ENCODE measurements around the gene CLMN.

DNA sequence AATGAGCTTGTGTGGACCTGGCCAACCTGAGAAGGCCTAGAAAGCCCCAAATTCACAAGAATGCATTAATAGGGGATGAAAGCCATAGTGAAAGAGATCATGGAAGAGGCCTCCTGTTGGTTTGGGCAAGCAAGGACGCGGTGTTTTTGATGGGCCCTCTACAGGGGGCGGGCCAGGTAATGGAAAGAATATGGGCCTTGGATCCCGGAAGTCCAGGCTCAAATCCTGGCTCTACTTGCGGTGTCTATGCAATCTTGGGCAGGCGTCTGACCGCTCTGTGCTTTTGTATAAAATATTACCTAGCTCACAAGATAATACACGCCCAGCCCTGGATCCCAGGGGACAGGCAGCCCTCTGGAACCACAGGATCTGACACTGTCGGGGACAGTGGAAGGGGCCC is 41.1 kb upstream of the CLMN start:
- TF ChIP-seq POLR2AphosphoS5 (IDR thresholded peaks at IDR 0.05; ENCODE audit: insufficient read depth, low read depth, low read length) (no peak), CTCF (IDR thresholded peaks at IDR 0.05; ENCODE audit: extremely low read depth in 1 of 2, insufficient read depth in 1 of 2, low read depth in 1 of 2, low read length in 2 of 2) (no peak), POLR2A (IDR thresholded peaks at IDR 0.05; ENCODE audit: low read depth, low read length) (no peak), EZH2 (IDR thresholded peaks at IDR 0.05; ENCODE audit: borderline replicate concordance, low read depth, low read length, severe bottlenecking) (no peak)
- TF ChIP-seq, protein P1, sequence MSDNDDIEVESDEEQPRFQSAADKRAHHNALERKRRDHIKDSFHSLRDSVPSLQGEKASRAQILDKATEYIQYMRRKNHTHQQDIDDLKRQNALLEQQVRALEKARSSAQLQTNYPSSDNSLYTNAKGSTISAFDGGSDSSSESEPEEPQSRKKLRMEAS (IDR thresholded peaks at IDR 0.05; ENCODE audit: insufficient read depth, insufficient read length): no peak
